Mononuclear cell (primary cell): ENCODE data around the gene MINDY2. TPM values are rescaled to one million over a fixed set of nuclear protein-coding genes. Genes with fewer than 3 reads are reported as not detected.
"Not testable (repeated sequence)": the region's sequence is repeated elsewhere in the genome, so short reads cannot be mapped to it uniquely, and the experiment has no call there.

Source experiments
- H3K27me3 ChIP-seq: 2 replicates; pipeline ENCODE4 v1.6.0; 2011; ENCODE audit warnings: low read length, control low read depth; ENCODE audit not compliant: insufficient read depth
- H3K4me1 ChIP-seq: 2 replicates; pipeline ENCODE4 v1.5.1; 2011; ENCODE audit warnings: mild to moderate bottlenecking, low read length, control low read depth; ENCODE audit not compliant: insufficient read depth
- H3K4me3 ChIP-seq: 2 replicates; pipeline ENCODE4 v1.5.1; 2011; ENCODE audit warnings: mild to moderate bottlenecking, low read length, moderate library complexity
- H3K9me3 ChIP-seq: 2 replicates; pipeline ENCODE4 v1.5.1; 2011; ENCODE audit warnings: low read depth, mild to moderate bottlenecking, control low read depth, low read length
- total RNA-seq: library from RNA; depleted of rRNA; stranded (reverse); fragments of >200 nt; gene quantifications from one replicate; pipeline ENCODE4 v1.2.3, GENCODE V29; 2012

The MINDY2 gene
- total RNA-seq, 1 donor, result 6.7 TPM

DNA sequence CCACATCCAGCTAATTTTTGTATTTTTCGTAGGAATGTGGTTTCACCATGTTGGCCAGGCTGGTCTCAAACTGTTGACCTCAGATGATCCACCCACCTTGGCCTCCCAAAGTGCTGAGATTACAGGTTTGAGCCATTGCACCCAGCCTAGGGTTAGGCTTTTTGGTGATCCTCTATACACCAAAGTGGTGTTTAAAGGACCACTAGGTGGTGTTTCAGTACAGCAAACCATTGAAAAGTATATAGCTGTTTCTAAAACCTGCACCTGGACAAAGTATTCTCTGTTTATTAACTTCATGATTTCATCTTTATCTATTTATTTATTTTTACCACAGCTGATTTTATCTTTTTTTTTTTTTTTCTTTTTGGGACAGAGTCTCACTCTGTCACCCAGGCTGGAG is 68.4 kb downstream of the MINDY2 start:
- no peaks in the 10 kb centered on the region for H3K4me1 ChIP-seq
- no peak overlapping the region for H3K4me3 ChIP-seq
- no peaks in the 10 kb centered on the region for H3K9me3 ChIP-seq
- no peaks in the 10 kb centered on the region for H3K27me3 ChIP-seq

DNA sequence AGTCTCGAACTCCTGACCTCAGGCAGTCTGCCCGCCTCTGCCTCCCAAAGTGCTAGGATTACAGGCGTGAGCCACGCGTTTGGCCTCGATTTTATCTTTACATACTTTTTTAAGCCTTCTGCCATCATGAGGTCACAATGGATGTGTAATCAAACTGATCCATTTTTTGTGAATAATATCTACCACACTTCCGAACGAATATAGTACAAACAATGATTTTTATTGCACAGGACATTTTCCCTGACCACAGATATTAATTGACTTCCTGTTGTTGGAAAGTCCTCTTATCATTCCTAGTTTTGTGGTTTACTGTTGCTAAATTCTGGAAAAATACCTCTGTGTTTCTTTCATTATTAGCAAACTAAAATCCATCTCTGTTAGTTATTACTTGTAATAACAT is 68.9 kb downstream of the MINDY2 start:
- H3K27me3 ChIP-seq, result no peaks in the 10 kb centered on the region
- no peaks in the 10 kb centered on the region for H3K4me1 ChIP-seq
- no peak overlapping the region for H3K4me3 ChIP-seq
- no peaks in the 10 kb centered on the region for H3K9me3 ChIP-seq

DNA sequence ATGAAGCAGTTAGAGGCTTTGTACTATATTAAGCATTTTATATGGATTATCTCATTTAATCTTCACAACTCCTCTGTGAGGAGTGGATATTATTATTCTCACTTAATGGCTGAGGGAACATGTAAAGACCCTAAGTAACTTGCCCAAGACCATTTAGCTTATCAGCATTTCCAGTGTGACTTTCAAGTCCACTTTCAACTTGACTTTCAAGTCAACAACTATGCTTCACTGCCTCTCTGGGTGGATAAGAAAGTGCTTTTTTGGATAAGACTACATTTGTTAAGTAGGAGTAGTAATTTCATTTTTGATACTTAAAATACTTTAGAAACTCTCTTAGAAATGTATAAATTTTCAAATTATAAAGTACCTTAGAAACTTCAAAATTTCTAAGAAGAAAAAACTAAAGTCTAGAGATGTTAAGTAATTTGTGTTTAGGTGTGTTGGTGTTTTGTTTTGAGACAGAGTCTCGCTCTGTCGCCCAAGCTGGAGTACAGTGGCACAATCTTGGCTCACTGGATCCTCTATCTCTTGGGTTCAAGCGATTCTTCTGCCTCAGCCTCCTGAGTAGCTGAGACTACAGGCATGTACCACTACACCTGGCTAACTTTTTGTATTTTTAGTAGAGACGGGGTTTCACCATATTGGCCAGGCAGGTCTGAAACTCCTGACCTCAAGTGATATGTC is 71.8 kb downstream of the MINDY2 start:
- Histone ChIP-seq H3K4me1 (no peaks in the 10 kb centered on the region), H3K27me3 (no peaks in the 10 kb centered on the region), H3K4me3 (no peak overlapping the region), H3K9me3 (no peaks in the 10 kb centered on the region)

DNA sequence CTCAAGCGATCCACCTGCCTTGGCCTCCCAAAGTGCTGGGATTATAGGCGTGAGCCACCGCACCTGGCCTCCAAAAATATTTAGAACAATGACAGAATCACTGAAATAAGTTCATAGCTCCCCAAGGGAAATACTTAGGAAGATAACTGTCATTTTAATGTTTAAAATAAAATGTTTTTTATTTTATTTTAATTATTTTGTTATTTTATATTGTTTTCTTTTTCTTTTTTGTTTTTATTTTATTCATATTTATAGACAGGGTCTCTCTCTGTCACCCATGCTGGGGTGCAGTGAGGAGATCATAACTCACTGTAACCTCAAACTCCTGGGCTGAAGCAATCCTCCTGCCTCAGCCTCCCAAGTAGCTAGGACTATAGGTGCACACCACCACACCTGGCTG is 80.1 kb downstream of the MINDY2 start:
- not testable (repeated sequence) for H3K9me3 ChIP-seq, H3K4me3 ChIP-seq, H3K4me1 ChIP-seq, H3K27me3 ChIP-seq

DNA sequence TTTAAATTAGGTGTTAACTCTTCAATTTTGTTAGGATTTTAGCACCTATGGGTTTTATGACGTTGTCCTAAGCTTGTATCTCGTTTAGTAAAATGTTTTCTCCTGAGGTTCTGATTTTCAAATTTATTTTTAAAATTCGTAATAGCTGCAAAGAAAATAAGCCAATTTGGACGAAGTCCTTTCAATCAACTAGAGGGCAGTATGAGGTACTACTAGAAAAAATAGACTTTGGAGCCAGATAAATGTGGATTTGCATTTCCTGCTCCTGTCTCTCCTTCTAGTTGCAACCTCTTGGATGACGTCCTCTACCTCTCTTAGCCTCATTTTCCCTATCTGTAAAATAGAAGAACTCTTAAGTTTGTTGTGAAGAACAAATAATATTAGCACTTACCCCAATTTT is 81.2 kb downstream of the MINDY2 start:
- Histone ChIP-seq H3K27me3 (no peaks in the 10 kb centered on the region), H3K4me1 (no peaks in the 10 kb centered on the region), H3K4me3 (no peak overlapping the region), H3K9me3 (no peaks in the 10 kb centered on the region)

DNA sequence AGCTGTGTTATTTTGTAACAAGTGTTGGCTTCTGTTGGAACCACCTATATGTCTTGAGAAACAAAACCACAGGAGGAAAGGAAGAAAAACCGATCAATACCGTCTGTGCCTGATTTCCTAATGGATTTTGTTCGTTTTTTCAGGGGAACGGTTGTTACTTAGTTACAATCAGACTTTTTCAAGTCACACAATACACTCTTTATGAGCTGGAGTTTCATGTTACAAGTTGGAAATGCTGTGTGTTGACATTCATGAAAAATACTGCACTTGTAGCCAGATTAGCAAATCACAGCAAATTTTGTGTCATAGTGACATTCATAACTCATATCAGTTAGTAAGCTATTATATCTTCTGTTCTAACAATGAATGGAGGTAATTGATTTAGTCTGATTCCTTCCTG is 83.5 kb downstream of the MINDY2 start:
- Histone ChIP-seq H3K9me3 (no peaks in the 10 kb centered on the region), H3K4me3 (no peak overlapping the region), H3K27me3 (no peaks in the 10 kb centered on the region), H3K4me1 (no peaks in the 10 kb centered on the region)

DNA sequence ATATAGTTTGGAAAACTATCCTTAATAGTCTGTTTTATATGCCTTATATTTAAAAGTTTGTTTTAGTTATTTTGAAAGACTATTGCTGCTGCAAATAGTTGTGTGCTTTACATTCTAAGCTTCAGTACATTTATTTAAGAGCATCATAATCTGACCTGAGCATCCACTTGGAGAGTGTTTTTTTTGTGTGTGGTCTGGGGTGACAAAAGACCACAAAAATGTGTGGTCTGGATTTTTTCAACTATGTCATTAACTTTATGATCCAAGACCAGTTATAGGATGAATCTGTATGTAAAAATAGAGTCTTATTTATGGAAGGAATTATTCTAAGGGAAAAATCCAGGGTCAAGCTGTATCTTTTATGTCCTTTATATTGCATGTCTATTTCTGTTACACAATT is 85.0 kb downstream of the MINDY2 start:
- Histone ChIP-seq H3K9me3 (no peaks in the 10 kb centered on the region), H3K4me1 (no peaks in the 10 kb centered on the region), H3K4me3 (no peak overlapping the region), H3K27me3 (no peaks in the 10 kb centered on the region)

DNA sequence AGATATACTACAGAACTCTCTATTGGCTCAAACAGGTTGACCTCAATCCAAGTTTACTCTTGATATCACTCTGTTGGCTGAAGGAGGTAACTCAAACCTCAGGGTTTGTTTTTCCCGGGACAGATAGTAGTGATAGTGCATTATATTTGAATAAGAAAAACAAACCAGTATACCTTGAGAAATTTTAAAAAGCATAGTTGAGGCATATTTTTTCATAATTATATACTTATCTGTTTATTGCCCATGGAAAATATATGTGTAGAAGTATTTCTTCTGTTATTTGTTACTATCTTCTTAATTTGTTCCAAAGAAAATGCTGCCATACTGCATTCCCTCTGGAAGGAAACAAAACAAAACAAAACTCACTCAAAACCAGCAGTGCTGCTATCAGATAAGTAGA is 85.5 kb downstream of the MINDY2 start:
- not testable (repeated sequence) for H3K9me3 ChIP-seq, H3K27me3 ChIP-seq, H3K4me1 ChIP-seq, H3K4me3 ChIP-seq

DNA sequence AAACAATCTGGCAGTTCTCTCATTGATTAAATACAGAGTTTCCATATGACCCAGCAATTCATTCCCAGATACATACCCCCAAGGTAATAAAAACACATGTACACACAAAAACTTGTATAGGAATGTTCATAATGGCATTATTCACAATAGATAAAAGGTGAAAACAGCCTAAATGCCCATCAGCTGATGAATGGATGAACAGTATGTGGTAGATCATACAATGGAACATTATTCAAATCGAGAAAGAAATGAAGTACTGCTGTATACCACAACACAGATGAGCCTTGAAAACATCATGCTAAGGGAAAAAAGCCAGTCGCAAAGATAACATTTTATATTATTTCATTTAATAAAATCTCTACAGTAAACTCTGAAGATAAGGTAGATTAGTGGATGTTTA is 91.2 kb downstream of the MINDY2 start:
- Histone ChIP-seq H3K27me3 (peaks cover 3% of the 10 kb centered on the region), H3K9me3 (no peaks in the 10 kb centered on the region), H3K4me3 (no peak overlapping the region), H3K4me1 (peaks cover 13% of the 10 kb centered on the region)

DNA sequence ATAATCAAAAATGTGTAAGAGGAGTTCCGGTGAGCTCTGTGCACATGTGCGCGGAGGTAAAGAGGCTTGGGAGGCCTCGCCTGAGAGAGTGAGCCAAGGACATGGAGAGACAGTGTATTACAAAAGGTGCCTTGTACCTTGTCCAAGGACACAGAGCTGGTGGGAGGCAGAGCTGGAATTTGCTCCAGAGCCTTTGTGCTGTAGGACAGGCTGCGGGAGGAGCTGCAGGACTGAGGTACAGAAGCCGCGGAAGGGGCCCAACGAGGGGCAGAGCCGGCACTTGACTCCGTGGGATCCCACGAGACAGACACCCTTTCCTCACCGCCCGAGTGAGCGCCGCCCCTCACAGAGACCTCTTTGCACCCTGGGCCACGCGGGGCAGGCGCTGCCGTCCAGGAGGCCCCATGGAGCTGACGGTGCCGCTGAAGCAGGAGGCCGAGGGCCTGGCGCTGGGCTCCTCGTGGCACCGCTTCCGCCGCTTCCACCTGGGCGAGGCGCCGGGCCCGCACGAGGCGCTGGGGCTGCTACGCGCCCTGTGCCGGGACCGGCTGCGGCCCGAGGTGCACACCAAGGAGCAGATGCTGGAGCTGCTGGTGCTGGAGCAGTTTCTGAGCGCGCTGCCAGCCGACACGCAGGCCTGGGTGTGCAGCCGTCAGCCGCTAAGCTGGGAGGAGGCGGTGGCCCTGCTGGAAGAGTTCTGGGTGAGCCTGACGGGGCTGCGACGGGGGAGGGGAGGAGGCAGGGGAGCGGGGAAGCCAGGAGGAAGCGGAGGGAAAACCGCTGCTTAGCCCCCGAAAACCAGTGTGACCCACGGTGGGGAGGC is 93.7 kb downstream of the MINDY2 start:
- H3K4me1 ChIP-seq, result peaks cover 13% of the 10 kb centered on the region
- H3K9me3 ChIP-seq, result no peaks in the 10 kb centered on the region
- no peak overlapping the region for H3K4me3 ChIP-seq
- H3K27me3 ChIP-seq, result peaks cover 3% of the 10 kb centered on the region

DNA sequence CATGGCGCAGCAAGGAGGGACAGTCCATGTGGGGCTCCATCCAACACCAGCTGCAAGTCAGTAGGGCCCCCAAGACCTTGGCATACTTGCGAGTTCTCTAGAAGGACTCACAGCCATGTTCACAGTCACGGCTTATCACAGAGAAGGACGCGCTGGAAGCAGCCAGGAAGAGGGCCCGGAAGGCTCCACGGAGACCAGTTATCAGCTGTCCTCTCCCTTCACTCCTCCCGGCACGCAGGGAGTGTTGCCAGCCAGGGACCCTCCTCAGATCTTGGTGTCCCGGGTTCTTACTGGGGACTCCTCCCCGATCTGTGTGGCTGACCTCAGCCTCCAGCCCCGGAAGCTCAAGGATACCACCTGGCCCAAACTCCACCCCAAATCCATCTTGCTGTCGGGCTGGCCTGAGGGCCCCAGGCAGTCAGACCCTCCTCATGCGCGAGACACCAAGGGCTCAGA is 94.4 kb downstream of the MINDY2 start:
- Histone ChIP-seq H3K27me3 (peaks cover 3% of the 10 kb centered on the region), H3K4me1 (peaks cover 13% of the 10 kb centered on the region), H3K9me3 (no peaks in the 10 kb centered on the region), H3K4me3 (no peak overlapping the region)

DNA sequence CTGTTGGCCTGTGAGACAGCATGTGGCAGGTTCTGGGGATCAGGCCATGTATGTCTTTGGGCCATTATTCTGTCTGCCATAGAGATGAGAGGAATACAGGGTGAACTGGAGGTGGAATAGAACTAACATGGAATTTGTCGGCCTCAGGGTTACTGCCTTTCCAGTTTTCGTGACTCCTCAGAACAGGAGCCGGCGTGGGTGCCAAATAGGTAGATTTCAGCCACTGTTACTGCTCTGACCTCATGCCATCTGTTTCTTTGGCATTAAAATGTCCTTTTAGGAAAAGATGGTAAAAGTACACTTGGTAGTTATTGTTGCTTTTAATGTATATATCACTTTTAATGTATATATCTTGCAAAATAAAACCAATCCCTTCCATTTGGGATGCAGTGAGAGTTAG is 96.8 kb downstream of the MINDY2 start:
- Histone ChIP-seq H3K9me3 (no peaks in the 10 kb centered on the region), H3K4me1 (peaks cover 13% of the 10 kb centered on the region), H3K4me3 (no peak overlapping the region), H3K27me3 (peaks cover 3% of the 10 kb centered on the region)

DNA sequence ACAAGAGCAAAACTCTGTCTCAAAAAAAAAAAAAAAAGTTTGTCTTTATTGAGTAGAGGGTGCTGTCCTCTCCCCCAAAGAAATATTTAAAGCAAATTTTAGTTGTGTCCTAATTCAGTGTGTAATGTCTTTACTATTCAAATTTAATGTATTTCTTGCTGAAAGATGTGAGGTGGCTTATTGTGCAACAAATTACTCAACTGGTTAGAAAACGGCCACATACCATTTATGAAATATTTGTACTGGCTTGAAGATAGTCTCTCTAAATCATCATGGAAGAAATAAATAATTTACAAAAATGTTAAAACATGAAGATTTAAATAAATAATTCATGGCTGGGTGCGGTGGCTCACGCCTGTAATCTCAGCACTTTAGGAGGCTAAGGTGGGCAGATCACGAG is 99.3 kb downstream of the MINDY2 start:
- peaks cover 10% of the 10 kb centered on the region for H3K4me1 ChIP-seq
- H3K4me3 ChIP-seq, result no peak overlapping the region
- H3K9me3 ChIP-seq, result no peaks in the 10 kb centered on the region
- no peaks in the 10 kb centered on the region for H3K27me3 ChIP-seq

DNA sequence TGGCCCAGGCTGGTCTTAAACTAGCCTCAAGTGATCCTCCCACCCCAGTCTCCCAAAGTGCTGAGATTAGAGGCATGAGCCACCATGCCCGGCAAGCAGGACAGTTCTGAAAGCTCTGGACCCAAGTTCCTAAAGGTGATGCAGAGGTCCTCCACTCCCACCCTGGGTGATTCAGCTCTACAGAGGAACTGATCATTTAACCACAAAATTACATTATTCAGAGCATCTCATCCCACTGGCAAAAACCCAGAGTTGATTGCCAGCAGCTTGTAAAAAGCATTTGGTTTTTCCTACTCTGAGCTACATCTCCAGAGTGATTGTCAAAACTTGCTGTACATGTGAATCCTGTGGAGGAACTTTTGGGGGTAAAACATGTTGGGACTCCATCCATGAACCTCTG is 102.2 kb downstream of the MINDY2 start:
- Histone ChIP-seq H3K27me3 (no peaks in the 10 kb centered on the region), H3K4me3 (no peak overlapping the region), H3K4me1 (peaks cover 8% of the 10 kb centered on the region), H3K9me3 (no peaks in the 10 kb centered on the region)

DNA sequence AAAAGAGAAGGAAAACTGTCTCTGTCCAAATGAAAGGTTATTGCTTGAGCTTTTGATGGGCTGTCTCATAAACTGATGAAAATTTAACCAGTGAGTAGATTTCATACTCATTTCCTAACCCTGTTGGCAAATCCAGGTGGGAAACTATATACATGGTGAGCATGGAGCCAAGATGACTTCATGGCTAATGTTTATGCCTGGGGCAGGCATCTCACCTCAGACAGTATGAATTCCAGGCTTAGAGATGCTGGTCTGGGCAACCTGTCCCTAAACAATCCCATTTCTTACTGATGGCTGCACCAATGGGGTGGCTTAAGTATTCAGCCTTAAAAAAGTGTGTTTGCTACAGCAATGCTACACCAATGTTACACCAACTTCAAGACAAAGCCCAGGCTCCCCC is 104.2 kb downstream of the MINDY2 start:
- Histone ChIP-seq H3K4me3 (no peak overlapping the region), H3K27me3 (no peaks in the 10 kb centered on the region), H3K9me3 (no peaks in the 10 kb centered on the region), H3K4me1 (peaks cover 8% of the 10 kb centered on the region)
